ENCODE data around the gene UCN2. TPM values are rescaled to one million over a fixed set of nuclear protein-coding genes. Genes with fewer than 3 reads are reported as not detected.

Gene UCN2
- total and polyA plus RNA-seq, 9 of the 15 experiments (the other 6 are each of a cell fraction or from before 2014, with no cell fraction given): 0.08 to 0.11 TPM; not detected in 7

GRCh38 chr3:48521635-48522034, 41.9 kb downstream of the UCN2 start:
- Histone ChIP-seq H3K9me3 (replicated peaks; ENCODE audit: control insufficient read depth, insufficient read depth, low read depth, low read length) (no peaks in the 10 kb centered on the region), H3K9me1 (ENCODE audit: control insufficient read depth, insufficient read depth, low read length) (peaks cover 3% of the 10 kb centered on the region), H3K27ac (ENCODE audit: extremely low read depth, low read depth, low read length) (no peak overlapping the region), H3K27me3 (ENCODE audit: control insufficient read depth in 2 of 2, insufficient read depth in 2 of 2, low read length in 2 of 2) (no peaks in the 10 kb centered on the region), H3K36me3 (ENCODE audit: control insufficient read depth, insufficient read depth, low read length) (peaks cover 24% of the 10 kb centered on the region; the same call in 2 of the 3 replicates), H3K79me2 (ENCODE audit: control insufficient read depth, insufficient read depth, low read length) (no peaks in the 10 kb centered on the region), H3K9ac (ENCODE audit: insufficient read depth in 1 of 2, low read depth in 2 of 2, low read length in 2 of 2) (no peak overlapping the region), H3K4me1 (replicated peaks in 1 of 2; ENCODE audit: control insufficient read depth in 2 of 2, insufficient read depth in 2 of 2, low read length in 2 of 2) (0 out of 5 replicates have a peak, but pooled peaks cover 0 to under 1% of the 10 kb centered on the region in 2 experiments), H2AFZ (ENCODE audit: low read depth, low read length) (no peak overlapping the region), H4K20me1 (replicated peaks; ENCODE audit: control insufficient read depth, insufficient read depth, low read length) (no peaks in the 10 kb centered on the region), H3K4me3 (no peak overlapping the region), H3K4me2 (ENCODE audit: insufficient read depth, low read length) (no peak overlapping the region)
- ChIA-PET CTCF (ENCODE audit: low intra/inter-chr PET ratio) (no interaction called here), POLR2A (no interaction called here)
- 88% methylated on average over 6 of the region's 6 CpGs for WGBS (ENCODE audit: insufficient coverage, low coverage, missing lambda C conversion rate)
- FAIRE-seq: no peak
- intact Hi-C loops (cut with micrococcal nuclease): no loop called here
- no peak for DNase-seq (ENCODE audit: extremely low read depth in 1 of 4, low spot score in 3 of 4)
- BruUV-seq (replicated peaks): no TSS peak
- no peak for ATAC-seq
- no peak for TF ChIP-seq CHD2 (IDR thresholded peaks at IDR 0.05; ENCODE audit: low read depth, low read length)
- in situ Hi-C loops (cut with MboI): no loop called here

GRCh38 chr3:48519277-48519643, 44.3 kb downstream of the UCN2 start:
- ATAC-seq: no peak
- in situ Hi-C loops (cut with MboI) (no loop called here), intact Hi-C loops (cut with micrococcal nuclease) (no loop called here)
- no peaks in the 10 kb centered on the region for H3K9me3 ChIP-seq (replicated peaks; ENCODE audit: control insufficient read depth, insufficient read depth, low read depth, low read length)
- H3K9ac ChIP-seq (ENCODE audit: insufficient read depth in 1 of 2, low read depth in 2 of 2, low read length in 2 of 2): no peak overlapping the region
- no peak overlapping the region for H3K4me3 ChIP-seq
- 0 out of 5 replicates have a peak, but pooled peaks cover 0 to 3% of the 10 kb centered on the region in 2 experiments for H3K4me1 ChIP-seq (replicated peaks in 1 of 2; ENCODE audit: control insufficient read depth in 2 of 2, insufficient read depth in 2 of 2, low read length in 2 of 2)
- DNase-seq (ENCODE audit: extremely low read depth in 1 of 4, low spot score in 3 of 4): no peak
- no TSS peak for BruUV-seq (replicated peaks)
- no peak overlapping the region for H3K4me2 ChIP-seq (ENCODE audit: insufficient read depth, low read length)
- H2AFZ ChIP-seq (ENCODE audit: low read depth, low read length): no peak overlapping the region
- H3K9me1 ChIP-seq (ENCODE audit: control insufficient read depth, insufficient read depth, low read length): peaks cover 2% of the 10 kb centered on the region
- CTCF ChIA-PET (ENCODE audit: low intra/inter-chr PET ratio): no interaction called here
- H4K20me1 ChIP-seq (replicated peaks; ENCODE audit: control insufficient read depth, insufficient read depth, low read length): no peaks in the 10 kb centered on the region
- peaks cover 18% of the 10 kb centered on the region; the same call in 2 of the 3 replicates for H3K36me3 ChIP-seq (ENCODE audit: control insufficient read depth, insufficient read depth, low read length)
- H3K79me2 ChIP-seq (ENCODE audit: control insufficient read depth, insufficient read depth, low read length): no peaks in the 10 kb centered on the region
- POLR2A ChIA-PET: interaction anchor here (1.1 kb wide), 1 partner anchor 11 kb away, joined by 5 read pairs; no protein-coding TSS in a partner anchor
- no peak for FAIRE-seq
- H3K27me3 ChIP-seq (ENCODE audit: control insufficient read depth in 2 of 2, insufficient read depth in 2 of 2, low read length in 2 of 2): no peaks in the 10 kb centered on the region
- WGBS (ENCODE audit: insufficient coverage, low coverage, missing lambda C conversion rate): 94% methylated on average over 3 of the region's 9 CpGs
- H3K27ac ChIP-seq (ENCODE audit: extremely low read depth, low read depth, low read length): no peak overlapping the region
- TF ChIP-seq GTF2B (IDR thresholded peaks at IDR 0.05; ENCODE audit: extremely low read depth, insufficient read length) (no peak), HDAC2 (IDR thresholded peaks at IDR 0.05) (no peak), SMAD1 (IDR thresholded peaks at IDR 0.05; ENCODE audit: low read depth, low read length, partially characterized antibody) (no peak), MAFK (IDR thresholded peaks at IDR 0.05; ENCODE audit: low read length) (no peak), MNT (conservative IDR thresholded peaks at IDR 0.05) (no peak), SP2 (IDR thresholded peaks at IDR 0.05; ENCODE audit: extremely low read depth, low read depth, low read length, poor library complexity, severe bottlenecking) (no peak), NR0B1 (IDR thresholded peaks at IDR 0.05; ENCODE audit: partially characterized antibody) (no peak), PTBP1 (IDR thresholded peaks at IDR 0.05; ENCODE audit: low read depth, low read length) (no peak), RAD21 (CRISPR knock-in tag; conservative IDR thresholded peaks at IDR 0.05 in 1 of 2, IDR thresholded peaks at IDR 0.05 in 1 of 2) (no peak)

All from K562 (cell line).